LNCAP (cell line): ENCODE measurements around the gene RAPGEF1.

Source experiments
- CTCF ChIP-seq: fragments of 450-650 bp; IDR thresholded peaks from 2 replicates; pipeline ENCODE4 v1.5.1; 2017; ENCODE audit warnings: mild to moderate bottlenecking

RAPGEF1 gene

DNA sequence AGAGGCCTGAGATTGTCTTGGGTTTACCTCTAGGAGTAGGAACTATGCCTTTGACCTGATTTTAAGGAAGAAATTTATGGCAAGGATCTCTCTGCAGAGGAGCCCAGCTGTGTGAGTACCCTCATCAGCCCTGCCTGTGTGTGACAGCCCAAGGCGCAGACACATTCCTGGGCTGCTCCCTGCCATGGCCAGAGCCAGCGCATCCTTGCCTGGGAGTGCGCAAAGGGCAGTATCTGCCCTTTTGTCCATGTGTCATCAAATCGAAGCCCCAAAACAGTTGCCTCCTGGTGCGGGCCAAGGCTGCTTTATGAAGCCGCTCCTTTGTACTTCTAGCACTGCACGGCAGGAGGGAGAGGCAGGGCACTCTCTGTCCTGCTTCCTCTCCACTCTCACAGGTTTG, 142.6 kb downstream of the RAPGEF1 start:
- TF ChIP-seq CTCF, result no peak

DNA sequence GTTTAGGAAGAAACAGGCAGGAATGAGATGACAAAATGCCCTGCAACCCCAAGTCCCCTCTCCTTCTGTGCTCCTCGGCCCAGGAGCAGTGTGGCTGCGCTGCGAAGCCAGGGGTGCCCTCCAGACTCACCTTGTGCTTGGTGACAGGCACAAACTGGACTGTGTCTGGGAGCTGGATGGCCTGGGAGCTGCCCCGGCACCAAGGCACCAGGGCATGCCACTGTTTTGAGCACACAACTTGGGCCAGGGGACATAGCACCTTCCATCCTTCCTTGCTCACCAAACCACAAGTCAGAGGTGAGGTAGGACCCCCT, 143.5 kb downstream of the RAPGEF1 start:
- TF ChIP-seq CTCF, result no peak

DNA sequence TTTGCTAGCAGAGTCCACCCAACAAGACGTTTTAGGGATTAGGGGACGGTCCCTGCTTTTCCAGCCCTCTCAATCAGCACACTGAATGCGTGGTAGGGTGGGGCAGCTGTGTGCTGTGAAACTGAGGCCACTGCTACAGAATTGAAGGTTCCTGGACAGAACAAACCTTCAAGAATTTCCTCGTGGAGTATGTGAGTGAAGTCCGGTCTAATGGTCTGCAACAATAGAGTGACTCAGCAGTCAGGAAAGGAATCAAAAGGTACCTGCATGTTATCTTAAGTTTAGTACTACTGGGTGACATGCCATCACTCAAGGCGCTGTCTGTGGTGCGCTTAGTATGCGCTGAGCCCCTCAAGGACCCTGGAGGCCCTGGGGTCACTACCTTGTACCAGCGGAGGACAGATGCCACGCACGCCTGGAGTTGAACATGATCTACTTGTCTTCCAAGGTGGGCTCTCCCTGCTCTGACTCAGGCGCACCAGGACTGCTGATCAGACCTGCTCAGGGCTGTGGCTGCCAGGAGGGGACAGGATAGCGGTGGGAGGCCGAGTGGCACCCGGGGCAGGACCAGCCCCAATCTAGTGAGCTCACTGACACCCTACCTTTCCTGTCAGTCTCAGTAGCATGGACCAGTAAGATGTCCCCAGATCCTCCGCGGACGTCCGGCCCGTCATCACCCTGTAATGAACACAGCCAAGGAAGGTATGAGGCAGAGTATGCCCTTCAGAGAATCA, 144.0 kb downstream of the RAPGEF1 start:
- TF ChIP-seq CTCF, result no peak

- TF ChIP-seq CTCF, result no peak
Measured at GRCh38 chr9:131594906-131595665, 144.8 kb downstream of the RAPGEF1 start.

- TF ChIP-seq CTCF, result no peak
Measured at GRCh38 chr9:131593936-131594665, 145.8 kb downstream of the RAPGEF1 start.

DNA sequence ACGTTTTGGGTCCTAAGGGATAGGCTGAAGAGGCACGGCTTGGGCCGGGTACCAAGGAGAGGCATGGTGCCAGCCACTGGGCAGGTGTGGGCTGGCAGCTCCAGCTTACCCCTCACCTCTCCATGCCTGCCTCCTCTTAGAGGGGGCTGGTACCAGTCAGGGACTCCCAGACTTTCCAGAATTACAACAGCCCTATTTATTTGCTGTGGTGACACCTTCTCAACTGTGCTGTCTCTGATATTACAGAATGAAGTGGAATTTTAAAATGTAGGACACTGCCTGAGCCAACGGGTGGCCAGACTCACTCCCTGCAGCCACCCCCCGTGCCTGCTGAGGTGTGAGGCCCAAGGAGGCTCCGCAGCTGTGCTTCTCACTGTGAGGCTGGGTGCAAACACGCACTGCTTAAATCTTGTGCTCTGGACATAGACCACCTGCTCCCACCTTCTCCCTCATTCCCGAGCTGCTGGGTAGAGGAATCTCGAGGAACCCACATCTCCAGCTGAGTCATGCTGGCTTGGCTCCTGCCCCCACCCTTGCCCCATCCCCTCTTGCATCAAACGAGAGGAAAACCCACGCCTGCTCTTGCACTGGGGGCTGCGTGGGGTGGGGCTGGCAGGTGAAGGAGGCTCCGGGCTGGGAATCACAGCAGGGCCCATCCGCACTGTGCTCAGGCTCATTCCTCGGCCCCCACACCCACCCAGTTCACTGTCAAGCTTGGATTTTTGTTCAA, 146.6 kb downstream of the RAPGEF1 start:
- no peak for TF ChIP-seq CTCF

DNA sequence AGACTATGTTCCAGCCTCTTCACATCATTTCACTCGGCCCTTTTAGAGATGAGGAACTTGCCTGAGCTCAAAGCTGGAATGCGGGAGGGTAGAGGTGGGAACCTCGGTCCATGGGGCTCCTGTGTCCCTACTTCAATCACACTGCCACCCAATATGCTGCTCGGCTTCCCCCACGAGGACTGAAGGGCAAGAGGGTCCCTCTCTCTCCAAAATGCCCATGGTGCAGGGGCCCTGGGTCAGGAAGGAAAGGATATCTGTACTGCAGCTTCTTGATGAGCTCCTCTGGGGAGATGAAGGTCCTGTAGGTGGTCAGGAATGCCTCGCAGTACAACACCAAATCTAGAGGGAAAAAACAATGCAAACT, 148.0 kb downstream of the RAPGEF1 start:
- TF ChIP-seq CTCF, result no peak
